GM20000 (cell line): ENCODE measurements around the gene MAPK13.

Experiments used
- DNase-seq: peaks from one replicate; pipeline ENCODE4 v3.0.0; 2012; ENCODE audit warnings: low spot score
- CTCF ChIP-seq: IDR thresholded peaks from 2 replicates; pipeline ENCODE4 v1.5.1; 2012; ENCODE audit warnings: mild to moderate bottlenecking, control low read depth; ENCODE audit errors: extremely low read depth, missing control alignments

Gene MAPK13

GRCh38 chr6:36104836-36105235 is 25.5 kb upstream of the MAPK13 start:
- no peak for DNase-seq
- no peak for TF ChIP-seq CTCF

GRCh38 chr6:36109092-36109491 is 21.2 kb upstream of the MAPK13 start:
- no peak for DNase-seq
- no peak for TF ChIP-seq CTCF

DNA sequence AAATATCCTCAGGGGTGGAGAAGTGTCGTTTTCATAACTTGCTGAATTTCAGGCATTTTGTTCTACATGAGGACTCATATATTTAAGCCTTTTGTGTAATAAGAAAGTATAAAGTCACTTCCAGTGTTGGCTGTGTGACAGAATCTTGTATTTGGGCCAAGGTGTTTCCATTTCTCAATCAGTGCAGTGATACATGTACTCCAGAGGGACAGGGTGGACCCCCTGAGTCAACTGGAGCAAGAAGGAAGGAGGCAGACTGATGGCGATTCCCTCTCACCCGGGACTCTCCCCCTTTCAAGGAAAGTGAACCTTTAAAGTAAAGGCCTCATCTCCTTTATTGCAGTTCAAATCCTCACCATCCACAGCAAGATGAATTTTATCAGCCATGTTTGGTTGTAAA is 20.3 kb upstream of the MAPK13 start:
- DNase-seq: no peak
- no peak for TF ChIP-seq CTCF

DNA sequence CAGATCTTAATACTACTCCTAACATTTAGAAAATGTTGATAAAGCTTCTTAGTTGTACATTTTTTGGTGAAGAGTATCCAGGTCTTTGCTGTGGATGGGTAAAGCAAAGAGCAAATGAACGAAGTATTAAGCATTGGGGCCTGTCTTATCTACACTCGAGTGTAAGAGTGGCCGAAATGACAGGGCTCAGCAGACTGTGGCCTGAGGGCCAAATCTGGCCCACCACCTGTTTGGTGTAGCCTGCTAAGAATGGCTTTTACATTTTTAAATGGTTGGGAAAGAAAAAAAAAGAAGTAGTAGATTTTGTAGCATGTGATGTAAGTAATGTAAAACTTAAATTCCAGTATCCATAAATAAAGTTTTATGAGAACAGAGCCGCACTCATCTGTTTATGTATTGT is 19.4 kb upstream of the MAPK13 start:
- no peak for TF ChIP-seq CTCF
- DNase-seq: no peak

GRCh38 chr6:36111526-36111925 is 18.8 kb upstream of the MAPK13 start:
- DNase-seq: no peak
- no peak for TF ChIP-seq CTCF

GRCh38 chr6:36113049-36113448 is 17.3 kb upstream of the MAPK13 start:
- DNase-seq: no peak
- TF ChIP-seq CTCF: no peak

- no peak for DNase-seq
- TF ChIP-seq CTCF: no peak
Measured at GRCh38 chr6:36113703-36114102, 16.6 kb upstream of the MAPK13 start.
